Renal cortex interstitium (tissue), 11 donors: ENCODE measurements around the gene RGPD3. TPM values are rescaled to one million over a fixed set of nuclear protein-coding genes. Genes with fewer than 3 reads are reported as not detected.

Experiments used
- DNase-seq, 11 donors: peaks; one replicate each; pipeline ENCODE4 v3.0.0-alpha.2; 2013; ENCODE audit warnings: low read depth in 9 of 11, low spot score in 4 of 11; ENCODE audit errors: extremely low read depth in 1 of 11
- polyA plus RNA-seq, 3 donors: library from polyadenylated mRNA; unstranded; fragments of 120-200 nt; gene quantifications; one replicate each; pipeline ENCODE4 v1.2.1, GENCODE V29; 2013; ENCODE audit not compliant: insufficient read length in 3 of 3

Gene RGPD3
- polyA plus RNA-seq, 3 donors = 0.25 to 0.67 (median 0.49) TPM

GRCh38 chr2:106356291-106356690 lies 111.9 kb downstream of the RGPD3 start:
- no peak for DNase-seq

GRCh38 chr2:106353676-106354075 lies 114.5 kb downstream of the RGPD3 start:
- no peak for DNase-seq

GRCh38 chr2:106350980-106351379 lies 117.2 kb downstream of the RGPD3 start:
- no peak for DNase-seq

- DNase-seq = no peak
Observed at GRCh38 chr2:106344302-106344701, 123.9 kb downstream of the RGPD3 start.

GRCh38 chr2:106343274-106343673 lies 124.9 kb downstream of the RGPD3 start:
- no peak for DNase-seq

- no peak for DNase-seq
Observed at GRCh38 chr2:106342831-106343251, 125.4 kb downstream of the RGPD3 start.

GRCh38 chr2:106341666-106342065 lies 126.5 kb downstream of the RGPD3 start:
- DNase-seq = no peak

Other genes starting within 250 kb of the RGPD3 start
- gene CD8B2, start 19.0 kb upstream of the RGPD3 start, polyA plus RNA-seq = under 1 TPM; 0.05 to 0.20 (median 0.15) TPM